Nephron (organoid): ENCODE measurements around the gene SKAP1.

ENCODE experiments used
- H3K27ac Mint-ChIP-seq, 3 experiments: 2 replicates each; pipeline ENCODE4 v1.8.0; 2020; ENCODE audit warnings: mixed read lengths in 3 of 3, mild to moderate bottlenecking in 2 of 3, moderate library complexity in 1 of 3
- H3K27me3 Mint-ChIP-seq: 2 replicates; pipeline ENCODE4 v1.8.0; 2021; ENCODE audit warnings: low read depth, mild to moderate bottlenecking, moderate library complexity, mixed read lengths
- H3K36me3 Mint-ChIP-seq: 2 replicates; pipeline ENCODE4 v1.8.0; 2020; ENCODE audit warnings: low read depth, mixed read lengths
- H3K4me1 Mint-ChIP-seq: 2 replicates; pipeline ENCODE4 v1.8.0; 2020; ENCODE audit warnings: mixed read lengths
- H3K4me3 Mint-ChIP-seq, 3 experiments: 2 replicates each; pipeline ENCODE4 v1.8.0; 2020; ENCODE audit warnings: mild to moderate bottlenecking in 3 of 3, mixed read lengths in 3 of 3, moderate library complexity in 2 of 3
- H3K9me3 Mint-ChIP-seq: 2 replicates; pipeline ENCODE4 v1.8.0; 2020; ENCODE audit warnings: mixed read lengths
- TF ChIP-seq, protein P1 (sequence below), 3 experiments: fragments of 200-600 bp; sonication (generic); IDR thresholded peaks; one replicate each; pipeline ENCODE4 v1.5.0; 2021; ENCODE audit warnings: antibody characterized with exemption in 3 of 3; ENCODE audit not compliant: unreplicated experiment in 3 of 3

Gene SKAP1

DNA sequence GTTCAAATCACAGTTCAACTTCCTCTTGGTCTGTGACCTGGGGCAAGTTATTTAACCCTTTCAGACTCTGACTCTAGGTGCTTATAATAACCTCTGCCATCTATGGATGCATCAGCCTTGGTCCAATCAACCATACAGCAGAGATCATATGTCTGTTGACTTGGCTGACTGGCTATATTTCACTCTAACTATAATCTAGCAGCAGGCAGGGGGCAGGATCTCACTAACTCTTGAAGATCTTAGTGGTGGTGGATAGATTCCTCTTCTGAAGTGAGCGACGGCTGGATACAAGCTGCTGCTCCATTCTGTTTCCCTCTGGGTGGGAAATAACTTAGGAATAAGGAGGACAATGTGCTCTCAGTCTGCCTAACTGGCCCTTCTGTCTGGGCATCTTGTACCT, 146.6 kb downstream of the SKAP1 start:
- Mint-ChIP-seq H3K9me3 (no peaks in the 10 kb centered on the region), H3K4me1 (peaks cover 7% of the 10 kb centered on the region), H3K4me3 (no peak overlapping the region), H3K27ac (no peak overlapping the region), H3K36me3 (no peaks in the 10 kb centered on the region), H3K27me3 (peaks cover 5% of the 10 kb centered on the region)
- TF ChIP-seq, protein P1, sequence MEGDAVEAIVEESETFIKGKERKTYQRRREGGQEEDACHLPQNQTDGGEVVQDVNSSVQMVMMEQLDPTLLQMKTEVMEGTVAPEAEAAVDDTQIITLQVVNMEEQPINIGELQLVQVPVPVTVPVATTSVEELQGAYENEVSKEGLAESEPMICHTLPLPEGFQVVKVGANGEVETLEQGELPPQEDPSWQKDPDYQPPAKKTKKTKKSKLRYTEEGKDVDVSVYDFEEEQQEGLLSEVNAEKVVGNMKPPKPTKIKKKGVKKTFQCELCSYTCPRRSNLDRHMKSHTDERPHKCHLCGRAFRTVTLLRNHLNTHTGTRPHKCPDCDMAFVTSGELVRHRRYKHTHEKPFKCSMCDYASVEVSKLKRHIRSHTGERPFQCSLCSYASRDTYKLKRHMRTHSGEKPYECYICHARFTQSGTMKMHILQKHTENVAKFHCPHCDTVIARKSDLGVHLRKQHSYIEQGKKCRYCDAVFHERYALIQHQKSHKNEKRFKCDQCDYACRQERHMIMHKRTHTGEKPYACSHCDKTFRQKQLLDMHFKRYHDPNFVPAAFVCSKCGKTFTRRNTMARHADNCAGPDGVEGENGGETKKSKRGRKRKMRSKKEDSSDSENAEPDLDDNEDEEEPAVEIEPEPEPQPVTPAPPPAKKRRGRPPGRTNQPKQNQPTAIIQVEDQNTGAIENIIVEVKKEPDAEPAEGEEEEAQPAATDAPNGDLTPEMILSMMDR (IDR thresholded peaks at IDR 0.05; ENCODE audit: unreplicated experiment in 3 of 3) = no peak

DNA sequence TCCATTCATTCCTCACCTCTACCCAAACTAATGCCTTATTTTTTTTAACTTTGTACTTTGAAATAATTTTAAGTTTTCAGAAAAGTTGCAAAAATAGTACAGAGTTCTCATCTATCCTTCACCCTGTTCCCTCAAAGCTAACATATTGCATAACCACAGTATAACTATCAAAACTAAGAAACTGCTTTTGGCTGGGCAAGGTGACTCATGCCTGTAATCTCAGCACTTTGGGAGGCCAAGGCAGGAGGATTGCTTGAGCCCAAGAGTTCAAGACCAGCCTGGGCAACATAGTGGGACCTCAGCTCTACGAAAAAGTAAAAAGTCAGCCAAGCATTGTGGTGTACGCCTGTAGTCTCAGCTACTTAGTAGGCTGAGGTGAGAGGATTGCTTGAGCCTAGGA, 147.7 kb downstream of the SKAP1 start:
- peaks cover 7% of the 10 kb centered on the region for H3K4me1 Mint-ChIP-seq
- TF ChIP-seq, protein P1 (IDR thresholded peaks at IDR 0.05; ENCODE audit: unreplicated experiment in 3 of 3) = no peak
- H3K4me3 Mint-ChIP-seq = no peak overlapping the region
- H3K27ac Mint-ChIP-seq = no peak overlapping the region
- H3K36me3 Mint-ChIP-seq = no peaks in the 10 kb centered on the region
- no peaks in the 10 kb centered on the region for H3K9me3 Mint-ChIP-seq
- H3K27me3 Mint-ChIP-seq = peaks cover 5% of the 10 kb centered on the region

DNA sequence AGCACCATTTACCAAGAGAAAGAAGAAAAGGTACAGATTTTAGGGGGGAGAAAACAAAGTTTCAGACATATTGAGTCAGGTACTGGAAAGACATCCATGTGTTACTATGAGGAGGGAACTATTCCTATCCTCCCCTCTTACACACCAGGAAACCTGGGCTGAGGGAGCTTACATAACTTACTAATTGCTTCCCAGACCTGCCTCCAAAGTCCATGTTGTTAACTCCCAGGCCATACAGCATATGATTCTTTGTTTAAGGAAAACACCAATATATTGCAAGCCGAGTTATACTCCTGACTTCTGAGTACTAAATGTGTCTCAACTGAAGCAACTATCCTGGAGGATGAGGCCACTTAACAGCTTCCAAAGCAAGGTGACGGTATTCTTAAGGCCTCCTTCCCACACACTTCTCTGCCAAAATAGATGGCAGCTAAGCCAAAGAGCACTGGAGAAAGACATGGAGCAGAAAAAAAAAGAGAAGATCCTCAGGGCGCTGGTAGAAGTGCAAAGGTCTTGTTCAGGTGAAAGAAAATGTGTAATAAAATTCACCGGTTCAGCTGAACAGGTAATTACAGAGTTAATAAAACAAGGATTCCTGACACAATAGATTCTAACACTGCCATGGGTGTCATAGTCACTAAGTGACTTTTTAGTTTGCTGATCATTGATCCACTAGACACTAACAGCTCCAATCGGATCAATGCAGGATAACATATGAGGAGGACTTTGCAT, 151.1 kb downstream of the SKAP1 start:
- Mint-ChIP-seq H3K9me3 (no peaks in the 10 kb centered on the region), H3K36me3 (no peaks in the 10 kb centered on the region), H3K4me3 (no peak overlapping the region), H3K27me3 (no peaks in the 10 kb centered on the region), H3K4me1 (peaks cover 4% of the 10 kb centered on the region), H3K27ac (no peak overlapping the region)
- TF ChIP-seq, protein P1 (IDR thresholded peaks at IDR 0.05; ENCODE audit: unreplicated experiment in 3 of 3) = no peak

DNA sequence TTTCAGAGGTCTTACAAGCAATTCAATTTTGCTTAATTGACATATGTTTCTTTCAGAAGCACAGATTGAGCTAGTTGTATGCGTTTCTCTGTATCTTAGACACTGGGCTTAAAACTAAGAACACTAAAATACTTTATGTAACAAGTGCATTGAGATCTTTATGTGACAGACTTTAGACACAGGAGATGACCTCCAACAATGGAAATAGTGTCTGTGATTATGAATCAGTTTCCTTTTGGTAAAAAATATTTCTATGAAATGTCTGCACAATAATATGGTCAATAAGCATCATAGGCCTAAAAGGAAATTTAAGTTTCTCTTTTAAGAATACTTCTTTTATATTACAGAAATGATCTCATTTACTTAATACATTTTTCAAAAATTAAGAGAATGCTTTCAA, 153.2 kb downstream of the SKAP1 start:
- no peaks in the 10 kb centered on the region for H3K4me1 Mint-ChIP-seq

DNA sequence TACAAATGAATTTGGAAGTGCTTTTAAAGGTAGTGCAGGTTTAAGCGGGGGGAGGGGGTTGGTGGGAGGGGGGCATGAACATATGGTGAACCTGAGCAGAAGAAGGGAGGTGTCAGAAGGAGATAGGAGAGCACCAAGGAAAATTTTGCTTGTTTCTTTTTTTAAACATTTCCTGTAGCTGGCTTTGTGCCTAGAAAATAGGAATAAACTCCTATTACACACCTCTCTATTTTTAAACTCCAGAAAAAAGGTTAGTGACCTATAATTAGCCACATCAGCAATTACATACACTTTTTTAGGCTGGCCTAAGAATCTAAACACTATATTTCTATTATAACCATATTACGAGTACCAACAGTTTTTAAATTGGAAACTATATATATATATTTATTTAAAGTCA, 159.1 kb downstream of the SKAP1 start:
- H3K27me3 Mint-ChIP-seq = no peaks in the 10 kb centered on the region
- TF ChIP-seq, protein P1 (IDR thresholded peaks at IDR 0.05; ENCODE audit: unreplicated experiment in 3 of 3) = no peak
- H3K4me3 Mint-ChIP-seq = no peak overlapping the region
- H3K9me3 Mint-ChIP-seq = no peaks in the 10 kb centered on the region
- no peak overlapping the region for H3K27ac Mint-ChIP-seq
- no peaks in the 10 kb centered on the region for H3K36me3 Mint-ChIP-seq
- peaks cover 3% of the 10 kb centered on the region for H3K4me1 Mint-ChIP-seq

More for the DNA sequence above, 153.2 kb downstream of the SKAP1 start:
- Mint-ChIP-seq H3K4me3 (no peak overlapping the region), H3K27me3 (no peaks in the 10 kb centered on the region), H3K9me3 (no peaks in the 10 kb centered on the region), H3K36me3 (no peaks in the 10 kb centered on the region), H3K27ac (no peak overlapping the region)
- TF ChIP-seq, protein P1 (IDR thresholded peaks at IDR 0.05; ENCODE audit: unreplicated experiment in 3 of 3) = no peak

DNA sequence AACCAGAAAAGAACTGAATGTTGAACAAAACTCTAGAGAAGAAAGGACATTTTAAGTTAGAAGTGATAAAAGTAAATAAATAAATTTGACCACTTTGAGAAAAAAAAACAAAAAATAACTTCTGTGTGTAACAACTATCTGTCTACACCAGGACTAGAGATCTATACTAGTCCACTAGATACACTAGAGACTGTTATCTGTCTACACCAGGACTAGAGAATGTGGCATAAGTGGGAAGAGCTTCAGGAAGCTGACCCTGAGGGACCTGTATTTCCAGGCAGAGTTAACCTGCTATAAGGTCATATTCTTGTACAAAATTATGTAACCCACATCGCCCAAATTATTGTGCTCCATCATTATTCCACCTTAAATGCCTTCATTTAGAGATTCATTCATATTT, 160.8 kb downstream of the SKAP1 start:
- Mint-ChIP-seq H3K27ac (no peak overlapping the region), H3K4me3 (no peak overlapping the region), H3K36me3 (no peaks in the 10 kb centered on the region), H3K9me3 (no peaks in the 10 kb centered on the region), H3K4me1 (peaks cover 15% of the 10 kb centered on the region), H3K27me3 (no peaks in the 10 kb centered on the region)
- TF ChIP-seq, protein P1 (IDR thresholded peaks at IDR 0.05; ENCODE audit: unreplicated experiment in 3 of 3) = no peak
